HFF-Myc (cell line): ENCODE results near the gene TMEM39A.

Experiments used
- DNase-seq: peaks from one replicate; pipeline ENCODE4 v3.0.0-alpha.2; 2011; ENCODE audit warnings: low read depth; ENCODE audit errors: extremely low read depth
- H3K4me3 ChIP-seq: replicated peaks from 2 replicates; pipeline ENCODE4 v1.5.1; 2011; ENCODE audit warnings: low read depth, mild to moderate bottlenecking, control low read depth, low read length
- CTCF ChIP-seq: IDR thresholded peaks from 2 replicates; pipeline ENCODE4 v1.5.1; 2012; ENCODE audit warnings: mild to moderate bottlenecking, low read depth, low read length, control low read depth; ENCODE audit errors: missing control alignments

The TMEM39A gene

GRCh38 chr3:119417771-119418512 is 45.5 kb downstream of the TMEM39A start:
- TF ChIP-seq CTCF, result no peak
- DNase-seq, result no peak
- H3K4me3 ChIP-seq, result no peak overlapping the region

GRCh38 chr3:119416873-119417272 is 46.5 kb downstream of the TMEM39A start:
- DNase-seq, result no peak
- no peak for TF ChIP-seq CTCF
- no peak overlapping the region for H3K4me3 ChIP-seq

- DNase-seq, result no peak
- no peak overlapping the region for H3K4me3 ChIP-seq
- TF ChIP-seq CTCF, result no peak
Measured at GRCh38 chr3:119413603-119414280, 49.7 kb downstream of the TMEM39A start.

GRCh38 chr3:119409844-119410243 is 53.6 kb downstream of the TMEM39A start:
- TF ChIP-seq CTCF, result no peak
- no peak overlapping the region for H3K4me3 ChIP-seq
- no peak for DNase-seq

- TF ChIP-seq CTCF, result no peak
- H3K4me3 ChIP-seq, result no peak overlapping the region
- no peak for DNase-seq
Measured at GRCh38 chr3:119408243-119408950, 55.0 kb downstream of the TMEM39A start.

- TF ChIP-seq CTCF, result no peak
- DNase-seq, result no peak
- H3K4me3 ChIP-seq, result no peak overlapping the region
Measured at GRCh38 chr3:119405315-119405714, 58.1 kb downstream of the TMEM39A start.
